Measurements from ENCODE around the gene GLI2. TPM values are rescaled to one million over a fixed set of nuclear protein-coding genes. Genes with fewer than 3 reads are reported as not detected.

GLI2 gene
- total and polyA plus RNA-seq, 2 donors from 2014 or later = 0.32 to 3.7 TPM

GRCh38 chr2:120731175-120731574 lies 4.5 kb upstream of the GLI2 start:
- no peak for TF ChIP-seq CTCF (IDR thresholded peaks at IDR 0.05; ENCODE audit: borderline replicate concordance, extremely low read depth, insufficient read depth)
- Histone ChIP-seq H3K4me1 (ENCODE audit: control insufficient read depth in 2 of 3, insufficient read depth in 2 of 3, low read depth in 1 of 3, low read length in 3 of 3) (peaks cover 0 to 3% (median 0%) of the 10 kb centered on the region in 3 donors), H3K27me3 (ENCODE audit: control insufficient read depth, insufficient read depth, low read length) (no peaks in the 10 kb centered on the region), H3K9ac (ENCODE audit: low read length in 3 of 3) (no peak overlapping the region), H3K27ac (ENCODE audit: low read depth in 2 of 2, low read length in 2 of 2) (no peak overlapping the region), H3K4me3 (ENCODE audit: low read length in 3 of 3) (no peak overlapping the region), H3K36me3 (ENCODE audit: control insufficient read depth in 2 of 3, insufficient read depth in 3 of 3, low read length in 3 of 3) (no peaks in the 10 kb centered on the region), H3K9me3 (ENCODE audit: control insufficient read depth in 2 of 3, insufficient read depth in 1 of 3, low read length in 3 of 3) (no peaks in the 10 kb centered on the region)
- DNase-seq = no peak
- FAIRE-seq = no peak
- intact Hi-C loops (cut with DNase I) = no loop called here

- peaks cover 0 to 3% (median 0%) of the 10 kb centered on the region in 3 donors for H3K4me1 ChIP-seq (ENCODE audit: control insufficient read depth in 2 of 3, insufficient read depth in 2 of 3, low read depth in 1 of 3, low read length in 3 of 3)
- H3K4me3 ChIP-seq (ENCODE audit: low read length in 3 of 3) = no peak overlapping the region
- H3K27ac ChIP-seq (ENCODE audit: low read depth in 2 of 2, low read length in 2 of 2) = peak overlapping the region in 1 of 2 donors; percentile 47
- H3K36me3 ChIP-seq (ENCODE audit: control insufficient read depth in 2 of 3, insufficient read depth in 3 of 3, low read length in 3 of 3) = no peaks in the 10 kb centered on the region
- intact Hi-C loops (cut with DNase I) = no loop called here
- H3K9me3 ChIP-seq (ENCODE audit: control insufficient read depth in 2 of 3, insufficient read depth in 1 of 3, low read length in 3 of 3) = no peaks in the 10 kb centered on the region
- no peak overlapping the region for H3K9ac ChIP-seq (ENCODE audit: low read length in 3 of 3)
- FAIRE-seq = no peak
- no peak for TF ChIP-seq CTCF (IDR thresholded peaks at IDR 0.05; ENCODE audit: borderline replicate concordance, extremely low read depth, insufficient read depth)
- DNase-seq = no peak
- no peaks in the 10 kb centered on the region for H3K27me3 ChIP-seq (ENCODE audit: control insufficient read depth, insufficient read depth, low read length)
These were observed 3.0 kb upstream of the GLI2 start for GRCh38 chr2:120732506-120733237.

GRCh38 chr2:120733238-120733932 lies 2.3 kb upstream of the GLI2 start:
- DNase-seq = peak in 1 of 5 donors; percentile 19
- no peak overlapping the region for H3K9ac ChIP-seq (ENCODE audit: low read length in 3 of 3)

More at GRCh38 chr2:120733238-120733932, 2.3 kb upstream of the GLI2 start:
- no peaks in the 10 kb centered on the region for H3K36me3 ChIP-seq (ENCODE audit: control insufficient read depth in 2 of 3, insufficient read depth in 3 of 3, low read length in 3 of 3)
- no peak overlapping the region for H3K4me3 ChIP-seq (ENCODE audit: low read length in 3 of 3)
- FAIRE-seq = no peak
- intact Hi-C loops (cut with DNase I) = no loop called here
- H3K27ac ChIP-seq (ENCODE audit: low read depth in 2 of 2, low read length in 2 of 2) = peak overlapping the region in 1 of 2 donors; percentile 47
- H3K9me3 ChIP-seq (ENCODE audit: control insufficient read depth in 2 of 3, insufficient read depth in 1 of 3, low read length in 3 of 3) = no peaks in the 10 kb centered on the region
- no peaks in the 10 kb centered on the region for H3K27me3 ChIP-seq (ENCODE audit: control insufficient read depth, insufficient read depth, low read length)
- H3K4me1 ChIP-seq (ENCODE audit: control insufficient read depth in 2 of 3, insufficient read depth in 2 of 3, low read depth in 1 of 3, low read length in 3 of 3) = peaks cover 0 to 3% (median 0%) of the 10 kb centered on the region in 3 donors
- TF ChIP-seq CTCF (IDR thresholded peaks at IDR 0.05; ENCODE audit: borderline replicate concordance, extremely low read depth, insufficient read depth) = no peak

Data from kidney (tissue), 14 donors.